ENCODE measurements around the gene LIAS.
"Not testable (repeated sequence)": the region's sequence is repeated elsewhere in the genome, so short reads cannot be mapped to it uniquely, and the experiment has no call there.

LIAS gene

GRCh38 chr4:39452860-39453587 lies 5.8 kb upstream of the LIAS start:
- DNase-seq (ENCODE audit: low spot score), result no peak

GRCh38 chr4:39453738-39454137 lies 5.1 kb upstream of the LIAS start:
- DNase-seq (ENCODE audit: low spot score), result no peak

- no peak for DNase-seq (ENCODE audit: low spot score)
These were observed 3.4 kb upstream of the LIAS start for GRCh38 chr4:39455486-39455885.

GRCh38 chr4:39456946-39457763 lies 1.7 kb upstream of the LIAS start:
- DNase-seq (ENCODE audit: low spot score), result no peak

GRCh38 chr4:39458161-39458504 lies 723 bp upstream of the LIAS start:
- DNase-seq (ENCODE audit: low spot score), result not testable (repeated sequence)

- no peak for DNase-seq (ENCODE audit: low spot score)
These were observed 6.1 kb downstream of the LIAS start for GRCh38 chr4:39464886-39465501.

GRCh38 chr4:39466747-39467146 lies 7.9 kb downstream of the LIAS start:
- no peak for DNase-seq (ENCODE audit: low spot score)

- DNase-seq (ENCODE audit: low spot score), result no peak
These were observed 8.6 kb downstream of the LIAS start for GRCh38 chr4:39467464-39467863.

GRCh38 chr4:39469429-39470077 lies 10.7 kb downstream of the LIAS start:
- peak; percentile 79 for DNase-seq (ENCODE audit: low spot score)

GRCh38 chr4:39470402-39470801 lies 11.5 kb downstream of the LIAS start:
- DNase-seq (ENCODE audit: low spot score), result no peak

- DNase-seq (ENCODE audit: low spot score), result no peak
These were observed 13.5 kb downstream of the LIAS start for GRCh38 chr4:39472396-39472795.

- DNase-seq (ENCODE audit: low spot score), result no peak
These were observed 17.5 kb downstream of the LIAS start for GRCh38 chr4:39476187-39476895.

- no peak for DNase-seq (ENCODE audit: low spot score)
These were observed 21.4 kb downstream of the LIAS start for GRCh38 chr4:39480251-39480650.

- no peak for DNase-seq (ENCODE audit: low spot score)
These were observed 22.2 kb downstream of the LIAS start for GRCh38 chr4:39480902-39481695.

- no peak for DNase-seq (ENCODE audit: low spot score)
These were observed 25.9 kb downstream of the LIAS start for GRCh38 chr4:39484582-39485272.

GRCh38 chr4:39486221-39486804 lies 27.5 kb downstream of the LIAS start:
- DNase-seq (ENCODE audit: low spot score), result no peak

- DNase-seq (ENCODE audit: low spot score), result no peak
These were observed 31.5 kb downstream of the LIAS start for GRCh38 chr4:39490322-39490721.

GRCh38 chr4:39494354-39494753 lies 35.5 kb downstream of the LIAS start:
- DNase-seq (ENCODE audit: low spot score), result no peak

GRCh38 chr4:39495446-39496213 lies 36.8 kb downstream of the LIAS start:
- DNase-seq (ENCODE audit: low spot score), result no peak
